CD4-positive, CD25-positive, alpha-beta regulatory T cell (primary cell): ENCODE results near the gene KCNIP4. TPM values are rescaled to one million over a fixed set of nuclear protein-coding genes. Genes with fewer than 3 reads are reported as not detected.

Source experiments
- ATAC-seq, 2 donors: fragments of 150-1000 bp; cut with Tn5 transposase; one replicate each; pipeline ENCODE4 v1.10.0; 2021; ENCODE audit warnings: low read depth in 2 of 2, moderate number of reproducible peaks in 2 of 2, moderate library complexity in 1 of 2
- DNase-seq, 3 donors: peaks; one replicate each; pipeline versions ENCODE4 v3.0.0 to v3.0.0-alpha.2; 2012 to 2022; ENCODE audit warnings: mixed read lengths in 1 of 3
- H3K27ac ChIP-seq: one replicate; pipeline ENCODE4 v1.7.0; 2013; ENCODE audit warnings: mild to moderate bottlenecking, low read length; ENCODE audit not compliant: insufficient read depth, poor library complexity, severe bottlenecking
- H3K27me3 ChIP-seq: one replicate; pipeline ENCODE4 v1.7.0; 2013; ENCODE audit warnings: low read length; ENCODE audit not compliant: control insufficient read depth, insufficient read depth
- H3K36me3 ChIP-seq: one replicate; pipeline ENCODE4 v1.7.0; 2013; ENCODE audit warnings: mild to moderate bottlenecking, low read length, moderate library complexity; ENCODE audit not compliant: control insufficient read depth, insufficient read depth
- H3K4me1 ChIP-seq: 2 replicates; pipeline ENCODE4 v1.7.0; 2013; ENCODE audit warnings: mild to moderate bottlenecking, low read length; ENCODE audit not compliant: insufficient read depth, control insufficient read depth, poor library complexity, severe bottlenecking
- H3K4me3 ChIP-seq: one replicate; pipeline ENCODE4 v1.7.0; 2013; ENCODE audit warnings: low read depth, mild to moderate bottlenecking, low read length, moderate library complexity
- H3K9me3 ChIP-seq, 2 experiments: 1 replicate in 1 of 2; 2 replicates in 1 of 2; pipeline ENCODE4 v1.7.0; 2013; ENCODE audit warnings: low read length in 2 of 2, mild to moderate bottlenecking in 1 of 2, moderate library complexity in 1 of 2; ENCODE audit not compliant: control insufficient read depth in 2 of 2
- H3K27ac Mint-ChIP-seq, 3 donors: one replicate each; pipeline ENCODE4 v1.8.0; 2020 to 2022; ENCODE audit warnings: mild to moderate bottlenecking in 3 of 3, mixed read lengths in 3 of 3, moderate library complexity in 2 of 3
- H3K27me3 Mint-ChIP-seq: one replicate; pipeline ENCODE4 v1.8.0; 2022; ENCODE audit warnings: mild to moderate bottlenecking, mixed read lengths
- H3K36me3 Mint-ChIP-seq: one replicate; pipeline ENCODE4 v1.8.0; 2020; ENCODE audit warnings: mixed read lengths
- H3K4me1 Mint-ChIP-seq, 4 donors: one replicate each; pipeline ENCODE4 v1.8.0; 2020 to 2022; ENCODE audit warnings: mixed read lengths in 4 of 4, mild to moderate bottlenecking in 1 of 4
- H3K4me3 Mint-ChIP-seq, 4 donors: one replicate each; pipeline ENCODE4 v1.8.0; 2020 to 2022; ENCODE audit warnings: mild to moderate bottlenecking in 4 of 4, mixed read lengths in 4 of 4, moderate library complexity in 3 of 4
- H3K9me3 Mint-ChIP-seq, 7 donors: one replicate each; pipeline ENCODE4 v1.8.0; 2020 to 2022; ENCODE audit warnings: mixed read lengths in 7 of 7, mild to moderate bottlenecking in 3 of 7, moderate library complexity in 2 of 7
- polyA plus RNA-seq, 4 donors: library from polyadenylated mRNA; unstranded; fragments of 300-500 nt; fragmentation: Illumina TruSeq; gene quantifications; one replicate each; pipeline ENCODE4 v1.2.3, GENCODE V29; 2021
- total RNA-seq: library from RNA; stranded (reverse); gene quantifications from one replicate; pipeline ENCODE4 v1.2.3, GENCODE V29; 2022

KCNIP4 gene
- total and polyA plus RNA-seq, 5 donors from 2014 or later = 0.09 to 0.24 TPM; not detected in 3

- Histone ChIP-seq H3K27ac (no peak overlapping the region), H3K36me3 (no peaks in the 10 kb centered on the region), H3K4me3 (no peak overlapping the region), H3K9me3 (no peaks in the 10 kb centered on the region), H3K4me1 (no peaks in the 10 kb centered on the region), H3K27me3 (no peaks in the 10 kb centered on the region)
- Mint-ChIP-seq H3K4me1 (no peaks in the 10 kb centered on the region), H3K27me3 (no peaks in the 10 kb centered on the region), H3K36me3 (no peaks in the 10 kb centered on the region), H3K27ac (no peak overlapping the region), H3K9me3 (peaks cover 2 to 12% (median 6%) of the 10 kb centered on the region in 7 donors), H3K4me3 (no peak overlapping the region)
- no peak for ATAC-seq
- no peak for DNase-seq
Measured at GRCh38 chr4:21211846-21212245, 736.7 kb downstream of the KCNIP4 start.

GRCh38 chr4:21209860-21210259, 738.7 kb downstream of the KCNIP4 start:
- H3K27me3 ChIP-seq = no peaks in the 10 kb centered on the region
- H3K4me3 Mint-ChIP-seq = no peak overlapping the region
- DNase-seq = no peak
- no peaks in the 10 kb centered on the region for H3K9me3 ChIP-seq
- H3K27me3 Mint-ChIP-seq = no peaks in the 10 kb centered on the region
- no peak overlapping the region for H3K4me3 ChIP-seq
- no peak overlapping the region for H3K27ac ChIP-seq
- H3K36me3 Mint-ChIP-seq = no peaks in the 10 kb centered on the region
- no peaks in the 10 kb centered on the region for H3K4me1 ChIP-seq
- H3K9me3 Mint-ChIP-seq = peaks cover 2 to 14% (median 6%) of the 10 kb centered on the region in 7 donors
- no peaks in the 10 kb centered on the region for H3K36me3 ChIP-seq
- H3K27ac Mint-ChIP-seq = no peak overlapping the region
- H3K4me1 Mint-ChIP-seq = no peaks in the 10 kb centered on the region
- no peak for ATAC-seq

GRCh38 chr4:21205821-21206531, 742.6 kb downstream of the KCNIP4 start:
- Histone ChIP-seq H3K9me3 (no peaks in the 10 kb centered on the region), H3K36me3 (no peaks in the 10 kb centered on the region), H3K4me1 (no peaks in the 10 kb centered on the region), H3K27ac (no peak overlapping the region), H3K27me3 (no peaks in the 10 kb centered on the region), H3K4me3 (no peak overlapping the region)
- no peak for ATAC-seq
- Mint-ChIP-seq H3K9me3 (peaks cover 4 to 12% (median 9%) of the 10 kb centered on the region in 7 donors), H3K36me3 (no peaks in the 10 kb centered on the region), H3K4me1 (no peaks in the 10 kb centered on the region), H3K27me3 (no peaks in the 10 kb centered on the region), H3K27ac (no peak overlapping the region), H3K4me3 (no peak overlapping the region)
- DNase-seq = no peak

- ATAC-seq (no peak), DNase-seq (no peak)
- Mint-ChIP-seq H3K36me3 (no peaks in the 10 kb centered on the region), H3K27ac (no peak overlapping the region), H3K27me3 (no peaks in the 10 kb centered on the region), H3K4me1 (no peaks in the 10 kb centered on the region), H3K9me3 (peaks cover 4 to 18% (median 10%) of the 10 kb centered on the region in 7 donors), H3K4me3 (no peak overlapping the region)
- Histone ChIP-seq H3K9me3 (no peaks in the 10 kb centered on the region), H3K36me3 (no peaks in the 10 kb centered on the region), H3K4me1 (no peaks in the 10 kb centered on the region), H3K4me3 (no peak overlapping the region), H3K27ac (no peak overlapping the region), H3K27me3 (no peaks in the 10 kb centered on the region)
Measured at GRCh38 chr4:21203416-21203815, 745.2 kb downstream of the KCNIP4 start.

GRCh38 chr4:21202959-21203358, 745.6 kb downstream of the KCNIP4 start:
- ATAC-seq (no peak), DNase-seq (no peak)
- Mint-ChIP-seq H3K27me3 (no peaks in the 10 kb centered on the region), H3K27ac (no peak overlapping the region), H3K9me3 (peaks cover 3 to 18% (median 8%) of the 10 kb centered on the region in 7 donors), H3K36me3 (no peaks in the 10 kb centered on the region), H3K4me3 (no peak overlapping the region), H3K4me1 (no peaks in the 10 kb centered on the region)
- no peaks in the 10 kb centered on the region for H3K9me3 ChIP-seq
- no peak overlapping the region for H3K4me3 ChIP-seq
- H3K4me1 ChIP-seq = no peaks in the 10 kb centered on the region
- no peaks in the 10 kb centered on the region for H3K27me3 ChIP-seq
- H3K36me3 ChIP-seq = no peaks in the 10 kb centered on the region
- H3K27ac ChIP-seq = no peak overlapping the region

- Histone ChIP-seq H3K4me3 (no peak overlapping the region), H3K9me3 (no peaks in the 10 kb centered on the region), H3K4me1 (no peaks in the 10 kb centered on the region), H3K36me3 (no peaks in the 10 kb centered on the region), H3K27ac (no peak overlapping the region), H3K27me3 (no peaks in the 10 kb centered on the region)
- DNase-seq (no peak), ATAC-seq (no peak)
- Mint-ChIP-seq H3K27ac (no peak overlapping the region), H3K36me3 (no peaks in the 10 kb centered on the region), H3K9me3 (peaks cover 2 to 21% (median 10%) of the 10 kb centered on the region in 7 donors), H3K27me3 (no peaks in the 10 kb centered on the region), H3K4me3 (no peak overlapping the region), H3K4me1 (no peaks in the 10 kb centered on the region)
Measured at GRCh38 chr4:21198683-21199082, 749.9 kb downstream of the KCNIP4 start.

GRCh38 chr4:21195682-21196081, 752.9 kb downstream of the KCNIP4 start:
- peaks cover 2 to 12% (median 7%) of the 10 kb centered on the region in 7 donors for H3K9me3 Mint-ChIP-seq
- no peaks in the 10 kb centered on the region for H3K9me3 ChIP-seq
- ATAC-seq = no peak

GRCh38 chr4:21192367-21192766, 756.2 kb downstream of the KCNIP4 start:
- H3K9me3 Mint-ChIP-seq = peaks cover 2 to 13% (median 5%) of the 10 kb centered on the region in 7 donors
- no peaks in the 10 kb centered on the region for H3K36me3 Mint-ChIP-seq
- no peaks in the 10 kb centered on the region for H3K4me1 ChIP-seq
- H3K27me3 ChIP-seq = no peaks in the 10 kb centered on the region
- ATAC-seq (no peak), DNase-seq (no peak)
- no peaks in the 10 kb centered on the region for H3K4me1 Mint-ChIP-seq
- no peaks in the 10 kb centered on the region for H3K27me3 Mint-ChIP-seq
- H3K27ac ChIP-seq = no peak overlapping the region
- no peak overlapping the region for H3K27ac Mint-ChIP-seq
- no peak overlapping the region for H3K4me3 Mint-ChIP-seq
- no peaks in the 10 kb centered on the region for H3K36me3 ChIP-seq
- no peak overlapping the region for H3K4me3 ChIP-seq
- no peaks in the 10 kb centered on the region for H3K9me3 ChIP-seq

More at GRCh38 chr4:21195682-21196081, 752.9 kb downstream of the KCNIP4 start:
- no peak overlapping the region for H3K27ac Mint-ChIP-seq
- DNase-seq = no peak
- H3K27me3 Mint-ChIP-seq = no peaks in the 10 kb centered on the region
- H3K4me1 ChIP-seq = no peaks in the 10 kb centered on the region
- H3K27me3 ChIP-seq = no peaks in the 10 kb centered on the region
- H3K4me3 Mint-ChIP-seq = no peak overlapping the region
- no peak overlapping the region for H3K4me3 ChIP-seq
- H3K36me3 ChIP-seq = no peaks in the 10 kb centered on the region
- no peak overlapping the region for H3K27ac ChIP-seq
- H3K4me1 Mint-ChIP-seq = no peaks in the 10 kb centered on the region
- H3K36me3 Mint-ChIP-seq = no peaks in the 10 kb centered on the region
